IMR-90 (cell line): Measurements from ENCODE around the gene ENOX1. TPM values are rescaled to one million over a fixed set of nuclear protein-coding genes. Genes with fewer than 3 reads are reported as not detected.

Experiments
- ATAC-seq: fragments of 200-7000 bp; cut with Tn5 transposase; 2 replicates; pipeline ENCODE4 v1.9.1; 2020; ENCODE audit warnings: low read depth, mild to moderate bottlenecking, moderate library complexity
- BruUV-seq: library from RNA; stranded (reverse); fragments of 400-500 nt; replicated peaks from 2 replicates; lab custom pipeline; 2021; lab: Mats Ljungman, UMichigan
- CTCF ChIA-PET: fragments of 300-600 bp; formaldehyde crosslinking; extraction: SDS; loops from one replicate; lab custom pipeline; 2021; ENCODE audit warnings: antibody characterized with exemption; lab: Yijun Ruan, JAX
- POLR2A ChIA-PET: fragments of 300-600 bp; sonication (Branson Sonifier 250); formaldehyde crosslinking; loops from one replicate; lab custom pipeline; 2022; ENCODE audit warnings: antibody characterized with exemption; ENCODE audit not compliant: unreplicated experiment; lab: Charles Lee
- DNase-seq: peaks from one replicate; pipeline ENCODE4 v3.0.0; 2013
- H2AFZ ChIP-seq: replicated peaks from 2 replicates; pipeline ENCODE3; 2013; ENCODE audit warnings: low read length, mild to moderate bottlenecking; ENCODE audit not compliant: poor library complexity
- H2AK5ac ChIP-seq: 2 replicates; pipeline ENCODE4 v1.6.1; 2013; ENCODE audit warnings: low read depth, low read length, inconsistent platforms
- H2AK9ac ChIP-seq: replicated peaks from 2 replicates; pipeline ENCODE3; 2013; ENCODE audit warnings: mild to moderate bottlenecking, low read depth, low read length, moderate library complexity; ENCODE audit not compliant: poor library complexity
- H2BK120ac ChIP-seq: 2 replicates; pipeline ENCODE4 v1.6.1; 2013; ENCODE audit warnings: low read depth, low read length, inconsistent platforms
- H2BK15ac ChIP-seq: 3 replicates; pipeline ENCODE4 v1.6.1; 2013; ENCODE audit warnings: low read depth, low read length, inconsistent platforms
- H2BK20ac ChIP-seq: 2 replicates; pipeline ENCODE4 v1.6.1; 2013; ENCODE audit warnings: low read depth, mild to moderate bottlenecking, inconsistent platforms, low read length, moderate library complexity
- H2BK5ac ChIP-seq: 2 replicates; pipeline ENCODE4 v1.6.1; 2013; ENCODE audit warnings: mild to moderate bottlenecking, low read depth, low read length, inconsistent platforms; ENCODE audit not compliant: poor library complexity, severe bottlenecking
- H3K14ac ChIP-seq: replicated peaks from 2 replicates; pipeline ENCODE4 v1.6.1; 2013; ENCODE audit warnings: low read depth, low read length, inconsistent platforms
- H3K18ac ChIP-seq: 2 replicates; pipeline ENCODE4 v1.6.1; 2013; ENCODE audit warnings: low read depth, low read length, control low read depth
- H3K23ac ChIP-seq: 2 replicates; pipeline ENCODE4 v1.6.1; 2013; ENCODE audit warnings: low read depth, low read length, inconsistent platforms
- H3K27ac ChIP-seq: 2 replicates; pipeline ENCODE4 v1.5.1; 2013; ENCODE audit warnings: mild to moderate bottlenecking, control low read depth, low read length; ENCODE audit not compliant: insufficient read depth
- H3K27me3 ChIP-seq: 2 replicates; pipeline ENCODE4 v1.6.1; 2013; ENCODE audit warnings: low read length; ENCODE audit not compliant: control insufficient read depth, insufficient read depth
- H3K36me3 ChIP-seq: 2 replicates; pipeline ENCODE4 v1.6.1; 2013; ENCODE audit warnings: low read length, mixed read lengths; ENCODE audit not compliant: control insufficient read depth, insufficient read depth
- H3K4ac ChIP-seq: 2 replicates; pipeline ENCODE4 v1.6.1; 2013; ENCODE audit warnings: low read depth, low read length, inconsistent platforms
- H3K4me1 ChIP-seq: 2 replicates; pipeline ENCODE4 v1.6.1; 2013; ENCODE audit warnings: low read length, mixed read lengths; ENCODE audit not compliant: control insufficient read depth, insufficient read depth
- H3K4me2 ChIP-seq: 2 replicates; pipeline ENCODE4 v1.6.1; 2013; ENCODE audit warnings: low read depth, mild to moderate bottlenecking, control low read depth, low read length, moderate library complexity
- H3K4me3 ChIP-seq: 2 replicates; pipeline ENCODE4 v1.5.1; 2013; ENCODE audit warnings: low read depth, mild to moderate bottlenecking, control low read depth, low read length, moderate library complexity; ENCODE audit not compliant: insufficient read depth
- H3K56ac ChIP-seq: 2 replicates; pipeline ENCODE4 v1.6.1; 2013; ENCODE audit warnings: low read length, inconsistent platforms; ENCODE audit not compliant: insufficient read depth; ENCODE audit errors: extremely low read depth
- H3K79me1 ChIP-seq, 2 experiments: 2 replicates each; pipeline ENCODE4 v1.6.1; 2013; ENCODE audit warnings: low read length in 2 of 2, inconsistent platforms in 1 of 2, low read depth in 1 of 2
- H3K9ac ChIP-seq: 2 replicates; pipeline ENCODE4 v1.6.1; 2013; ENCODE audit warnings: low read depth, low read length, control low read depth
- H3K9me1 ChIP-seq: 2 replicates; pipeline ENCODE4 v1.6.1; 2013; ENCODE audit warnings: low read length, inconsistent platforms; ENCODE audit not compliant: insufficient read depth
- H3K9me3 ChIP-seq: 2 replicates; pipeline ENCODE4 v1.6.1; 2013; ENCODE audit warnings: low read length; ENCODE audit not compliant: control insufficient read depth, insufficient read depth
- H4K20me1 ChIP-seq: 2 replicates; pipeline ENCODE4 v1.6.1; 2013; ENCODE audit warnings: low read length, inconsistent platforms; ENCODE audit not compliant: insufficient read depth
- H4K5ac ChIP-seq: 2 replicates; pipeline ENCODE4 v1.6.1; 2013; ENCODE audit warnings: mild to moderate bottlenecking, low read depth, low read length, control low read depth
- H4K8ac ChIP-seq, 2 experiments: 2 replicates each; pipeline ENCODE4 v1.6.1; 2013; ENCODE audit warnings: low read depth in 2 of 2, low read length in 2 of 2, control low read depth in 1 of 2, inconsistent platforms in 1 of 2
- H4K91ac ChIP-seq: 2 replicates; pipeline ENCODE4 v1.6.1; 2013; ENCODE audit warnings: low read depth, low read length, inconsistent platforms; ENCODE audit not compliant: insufficient read depth
- CEBPB ChIP-seq: IDR thresholded peaks from 2 replicates; pipeline ENCODE4 v1.6.1; 2012; ENCODE audit warnings: low read depth, low read length, improper control_type of control experiment
- RFX5 ChIP-seq: IDR thresholded peaks from 2 replicates; pipeline ENCODE4 v1.8.0; 2012; ENCODE audit warnings: low read depth, mild to moderate bottlenecking, low read length, moderate library complexity
- WGBS, 2 experiments: methylation state at CpG; one replicate each; pipeline versions ENCODE4 v1.1.5 to v1.1.7; 2013; ENCODE audit warnings: missing lambda C conversion rate in 2 of 2; ENCODE audit not compliant: insufficient read length in 1 of 2; ENCODE audit errors: extremely low coverage in 2 of 2; 5-methylcytosine and 5-hydroxymethylcytosine counted together
- dilution Hi-C: fragments of 300-500 bp; cut with HindIII; formaldehyde crosslinking; loops from one replicate; pipeline ENCODE4 v1.14.3; 2018; ENCODE audit warnings: low sequenced_read_pairs; ENCODE audit not compliant: unreplicated experiment
- in situ Hi-C: fragments of 300-500 bp; cut with MboI; formaldehyde crosslinking; loops from 3 replicates; pipeline ENCODE4 v1.14.3; 2019; ENCODE audit warnings: low sequenced_read_pairs, inconsistent platforms, mixed read lengths
- intact Hi-C: fragments of 100-400 bp; cut with micrococcal nuclease; formaldehyde crosslinking; loops from 2 replicates; pipeline ENCODE4 v1.10.0; 2022
- polyA plus RNA-seq, 3 experiments: library from polyadenylated mRNA; depleted of rRNA; stranded (reverse); fragments of >200 nt; gene quantifications; 2 replicates each; pipeline ENCODE4 v1.2.3, GENCODE V29; 2012; ENCODE audit warnings: low replicate concordance in 1 of 3
- total RNA-seq: library from RNA; depleted of rRNA; stranded (reverse); fragments of >200 nt; gene quantifications from 2 replicates; pipeline ENCODE4 v1.2.3, GENCODE V29; 2012

The ENOX1 gene
- total and polyA plus RNA-seq, 2 of the 4 experiments (the other 2 are of a cell fraction) = 0.99 to 1.3 TPM

DNA sequence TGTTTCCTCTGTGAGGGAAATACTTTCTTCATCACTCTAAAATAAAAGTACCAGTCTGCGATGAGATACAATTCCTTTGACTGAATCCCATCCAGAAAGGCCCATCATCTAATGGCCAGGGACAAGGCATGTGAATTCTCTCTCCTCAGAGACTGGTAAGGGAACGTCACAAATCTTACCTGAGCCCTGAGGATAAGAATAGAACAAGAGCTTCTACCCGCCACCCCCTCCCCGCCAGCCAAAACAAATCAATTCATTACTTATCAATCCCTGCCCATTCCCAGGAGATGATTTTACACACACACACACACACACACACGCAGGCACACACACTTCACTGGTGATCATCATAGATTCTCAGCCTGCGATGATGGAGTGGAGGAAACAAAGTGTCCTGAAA is 564.7 kb downstream of the ENOX1 start:
- H3K9ac ChIP-seq = no peak overlapping the region
- no peaks in the 10 kb centered on the region for H3K79me1 ChIP-seq
- H3K9me1 ChIP-seq = no peaks in the 10 kb centered on the region; the same call in 1 of the 2 replicates
- no peak overlapping the region for H3K4me2 ChIP-seq
- no peak overlapping the region for H2BK120ac ChIP-seq
- intact Hi-C loops (no loop called here), dilution Hi-C loops (no loop called here), in situ Hi-C loops (no loop called here)
- no peaks in the 10 kb centered on the region for H3K9me3 ChIP-seq
- no peak overlapping the region for H3K4ac ChIP-seq
- no CpG with 5 or more reads among the region's 6 CpGs for WGBS, 2 experiments
- BruUV-seq = no TSS peak
- H2BK5ac ChIP-seq = no peak overlapping the region
- no peak overlapping the region for H4K5ac ChIP-seq
- no peak overlapping the region for H2BK15ac ChIP-seq
- ATAC-seq (no peak), DNase-seq (no peak)
- H3K27me3 ChIP-seq = no peaks in the 10 kb centered on the region; the same call in 1 of the 2 replicates
- no peak overlapping the region for H3K27ac ChIP-seq
- H3K18ac ChIP-seq = no peak overlapping the region
- ChIA-PET POLR2A (no interaction called here), CTCF (interaction anchor here (0.6 kb wide), 1 partner anchor 46 kb away, joined by 5 read pairs; no protein-coding TSS in a partner anchor)
- no peak overlapping the region for H3K23ac ChIP-seq
- no peak overlapping the region for H2AFZ ChIP-seq
- no peaks in the 10 kb centered on the region for H4K20me1 ChIP-seq
- H2BK20ac ChIP-seq = no peak overlapping the region
- no peak overlapping the region for H4K91ac ChIP-seq
- no peak overlapping the region for H4K8ac ChIP-seq
- no peak overlapping the region for H2AK5ac ChIP-seq
- no peak overlapping the region for H2AK9ac ChIP-seq
- no peaks in the 10 kb centered on the region for H3K36me3 ChIP-seq
- H3K56ac ChIP-seq = no peak overlapping the region
- H3K4me1 ChIP-seq = no peaks in the 10 kb centered on the region
- no peak for TF ChIP-seq CEBPB
- no peak for TF ChIP-seq RFX5
- no peak overlapping the region for H3K14ac ChIP-seq
- no peak overlapping the region for H3K4me3 ChIP-seq
